Fibroblast of villous mesenchyme (primary cell): ENCODE results near the gene FSTL5. TPM values are rescaled to one million over a fixed set of nuclear protein-coding genes. Genes with fewer than 3 reads are reported as not detected.

ENCODE experiments used
- DNase-seq: peaks from one replicate; pipeline ENCODE4 v3.0.0-alpha.2; 2010; ENCODE audit warnings: low read depth
- H3K4me3 ChIP-seq: 2 replicates; pipeline ENCODE4 v1.5.1; 2011; ENCODE audit warnings: low read depth, mild to moderate bottlenecking, low read length
- total RNA-seq: library from RNA; depleted of rRNA; stranded (reverse); fragments of >200 nt; gene quantifications from 2 replicates; pipeline ENCODE4 v1.2.3, GENCODE V29; 2012
- TF ChIP-seq, protein P1 (sequence below): IDR thresholded peaks from 2 replicates; pipeline ENCODE4 v1.5.1; 2012; ENCODE audit warnings: low read depth, mild to moderate bottlenecking, low read length; ENCODE audit not compliant: insufficient read depth

The FSTL5 gene
- total RNA-seq, 1 donor, result not detected

DNA sequence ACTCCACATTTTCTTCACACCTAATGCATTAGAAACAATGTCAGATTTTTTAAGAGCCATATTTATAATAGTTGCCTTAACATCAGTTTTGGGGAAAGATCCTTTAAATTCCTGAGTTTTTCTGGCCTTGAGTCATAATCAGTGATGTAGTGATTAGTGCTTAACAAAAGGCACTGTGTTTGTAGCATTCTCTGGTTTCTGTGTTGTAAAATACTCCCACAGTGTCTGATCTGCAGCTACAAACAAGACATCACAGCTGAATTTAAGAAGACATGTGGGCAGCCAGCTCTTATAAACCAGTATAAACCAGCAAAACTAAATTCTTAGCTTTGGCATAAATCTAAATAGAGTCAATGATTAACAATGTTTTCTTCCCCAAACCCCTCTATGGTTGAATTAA is 233.8 kb downstream of the FSTL5 start:
- DNase-seq, result peak; percentile 14
- no peak overlapping the region for H3K4me3 ChIP-seq
- TF ChIP-seq, protein P1, sequence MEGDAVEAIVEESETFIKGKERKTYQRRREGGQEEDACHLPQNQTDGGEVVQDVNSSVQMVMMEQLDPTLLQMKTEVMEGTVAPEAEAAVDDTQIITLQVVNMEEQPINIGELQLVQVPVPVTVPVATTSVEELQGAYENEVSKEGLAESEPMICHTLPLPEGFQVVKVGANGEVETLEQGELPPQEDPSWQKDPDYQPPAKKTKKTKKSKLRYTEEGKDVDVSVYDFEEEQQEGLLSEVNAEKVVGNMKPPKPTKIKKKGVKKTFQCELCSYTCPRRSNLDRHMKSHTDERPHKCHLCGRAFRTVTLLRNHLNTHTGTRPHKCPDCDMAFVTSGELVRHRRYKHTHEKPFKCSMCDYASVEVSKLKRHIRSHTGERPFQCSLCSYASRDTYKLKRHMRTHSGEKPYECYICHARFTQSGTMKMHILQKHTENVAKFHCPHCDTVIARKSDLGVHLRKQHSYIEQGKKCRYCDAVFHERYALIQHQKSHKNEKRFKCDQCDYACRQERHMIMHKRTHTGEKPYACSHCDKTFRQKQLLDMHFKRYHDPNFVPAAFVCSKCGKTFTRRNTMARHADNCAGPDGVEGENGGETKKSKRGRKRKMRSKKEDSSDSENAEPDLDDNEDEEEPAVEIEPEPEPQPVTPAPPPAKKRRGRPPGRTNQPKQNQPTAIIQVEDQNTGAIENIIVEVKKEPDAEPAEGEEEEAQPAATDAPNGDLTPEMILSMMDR, result no peak

DNA sequence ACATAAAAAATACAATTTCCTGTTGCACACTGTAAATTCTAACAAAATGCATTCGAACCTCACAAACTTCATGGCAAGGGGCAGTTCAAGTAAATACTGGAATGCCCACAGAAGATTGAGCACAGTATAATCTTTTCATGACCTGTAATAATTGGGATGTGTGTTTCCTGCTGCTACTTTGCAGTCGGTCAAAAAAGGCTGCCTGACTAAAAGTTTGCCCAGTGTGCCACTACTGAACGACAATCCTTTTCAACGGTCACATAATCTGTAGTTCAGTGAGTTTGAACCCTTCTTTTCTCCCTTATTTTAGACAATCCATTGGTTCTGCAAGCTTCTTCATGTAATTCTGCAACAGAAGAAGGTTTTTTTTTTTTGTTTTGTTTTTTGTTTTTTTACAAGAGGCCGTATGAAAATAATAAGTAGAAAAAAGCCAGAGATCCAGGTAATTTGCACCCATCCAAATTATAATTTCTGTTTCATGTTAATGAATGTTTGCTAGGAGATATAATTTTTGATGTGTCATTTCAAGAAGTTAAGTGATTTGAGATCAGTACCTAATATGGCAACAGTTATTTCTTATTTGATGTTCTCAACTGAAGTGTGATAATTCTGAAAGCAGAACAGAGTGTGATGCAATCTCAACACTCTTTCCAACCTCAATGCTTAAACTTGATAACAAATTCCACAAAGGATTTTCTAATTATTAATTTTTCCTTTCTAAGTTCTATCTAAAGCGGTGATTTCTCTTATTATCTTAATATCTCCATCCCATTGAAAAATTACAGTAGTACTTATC is 237.6 kb downstream of the FSTL5 start:
- H3K4me3 ChIP-seq, result no peak overlapping the region
- DNase-seq, result no peak
- TF ChIP-seq, protein P1, result no peak

DNA sequence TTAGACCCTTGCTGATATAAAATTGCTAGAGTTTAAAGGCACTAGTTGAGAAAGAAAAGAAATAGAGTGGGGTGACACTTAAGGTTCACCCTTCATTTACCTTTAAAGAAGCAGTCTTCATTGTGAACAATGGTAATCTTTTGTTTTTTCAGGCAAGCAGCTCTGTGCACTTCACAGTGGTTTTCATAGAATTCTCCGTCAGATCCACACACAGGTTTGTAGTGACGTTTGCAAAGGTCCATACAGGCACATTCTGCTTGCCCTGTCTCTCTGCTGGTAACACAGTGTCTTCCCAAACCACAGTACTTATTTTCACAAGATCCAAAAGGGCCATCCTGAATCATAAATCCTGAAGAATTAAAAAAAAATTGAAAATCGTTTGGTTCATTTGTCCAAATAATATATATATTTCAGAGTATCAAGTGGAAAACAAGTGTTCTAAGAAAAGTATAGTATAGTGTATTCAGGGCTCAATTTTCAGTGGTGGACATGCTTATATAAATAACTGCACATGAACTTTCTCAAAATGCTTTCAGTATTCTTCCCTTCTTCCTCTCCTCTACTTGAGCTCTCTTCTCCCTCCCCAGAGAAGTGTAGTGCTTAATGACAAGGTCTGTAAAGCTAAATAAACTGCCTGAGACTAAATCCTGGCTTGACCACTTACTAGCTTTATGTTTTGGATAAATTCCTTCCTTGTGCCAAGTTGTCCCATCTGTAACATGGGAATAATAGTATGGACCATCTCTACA is 243.3 kb downstream of the FSTL5 start:
- TF ChIP-seq, protein P1, result no peak
- no peak overlapping the region for H3K4me3 ChIP-seq
- no peak for DNase-seq

DNA sequence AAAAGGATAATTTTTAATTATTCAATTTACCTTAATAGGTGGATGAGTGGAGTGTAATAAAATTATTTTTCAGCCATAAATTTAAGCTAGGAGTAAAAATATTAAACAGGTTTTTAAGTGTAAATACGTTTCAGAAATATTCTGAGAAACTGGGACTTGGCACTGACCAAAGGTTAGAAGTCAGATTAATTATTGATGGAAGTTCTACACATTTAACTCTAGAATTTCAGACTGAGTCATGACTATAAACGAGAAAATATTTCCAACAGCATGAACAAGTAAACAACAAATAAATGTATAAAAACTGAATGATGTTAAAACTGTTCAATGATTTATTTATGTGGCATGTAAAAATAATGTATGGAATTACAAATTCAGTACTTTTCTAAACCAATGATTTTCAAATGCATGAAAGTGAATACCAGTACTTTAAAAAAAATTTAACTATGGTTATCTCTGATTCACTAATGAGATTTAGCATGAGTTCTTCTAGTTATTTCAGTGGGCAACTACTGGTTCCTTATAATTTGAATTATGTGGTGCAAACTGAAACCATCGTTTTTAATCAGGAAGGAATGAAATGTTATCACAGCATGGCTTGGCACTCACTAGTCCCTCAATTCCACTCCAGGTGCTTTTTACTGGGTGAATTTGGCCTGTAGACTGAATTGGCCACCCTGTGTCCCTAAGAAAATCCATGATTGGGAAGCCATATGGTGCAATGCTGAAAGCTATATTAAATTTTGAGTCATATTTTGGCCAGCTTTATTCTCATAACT is 244.2 kb downstream of the FSTL5 start:
- H3K4me3 ChIP-seq, result no peak overlapping the region
- DNase-seq, result no peak
- TF ChIP-seq, protein P1, result no peak

DNA sequence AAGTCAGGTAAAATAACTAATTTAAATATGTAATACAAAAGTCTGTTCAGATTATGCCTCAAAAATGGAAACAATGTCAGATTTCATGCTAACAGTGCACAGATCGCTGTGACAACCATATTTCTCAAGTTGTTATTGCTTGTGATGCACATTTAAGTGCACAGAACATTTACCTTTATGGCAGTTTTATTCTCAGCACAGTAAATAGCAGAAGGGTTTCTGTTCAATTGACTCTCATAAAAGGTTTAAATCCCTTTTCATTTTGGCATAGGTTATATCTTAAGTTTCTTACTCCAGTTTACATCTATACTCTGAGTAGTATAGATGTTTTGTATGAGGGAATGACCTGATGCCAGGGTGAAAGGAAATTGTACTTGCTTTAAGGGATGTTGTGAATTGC is 247.8 kb downstream of the FSTL5 start:
- TF ChIP-seq, protein P1, result no peak
- no peak overlapping the region for H3K4me3 ChIP-seq
- DNase-seq, result no peak

DNA sequence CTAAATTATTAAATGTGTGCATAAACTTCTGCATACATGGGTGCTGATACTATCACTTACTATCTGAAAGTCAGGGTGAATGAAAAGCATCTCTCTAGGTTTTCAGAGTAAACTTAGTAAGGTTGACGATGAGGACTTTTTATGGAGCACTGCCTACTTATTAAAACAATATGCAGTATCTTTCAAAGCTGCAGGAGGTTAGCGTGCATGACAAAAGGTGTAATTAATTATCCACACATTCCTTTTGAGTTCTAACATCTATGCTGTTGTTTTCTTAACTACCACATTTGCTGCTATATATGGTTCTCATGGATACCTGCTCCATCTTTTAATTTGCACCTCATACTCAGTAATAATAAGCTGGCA is 256.2 kb downstream of the FSTL5 start:
- no peak overlapping the region for H3K4me3 ChIP-seq
- TF ChIP-seq, protein P1, result no peak
- DNase-seq, result no peak
